ENCODE results near the gene TRIO. TPM values are rescaled to one million over a fixed set of nuclear protein-coding genes. Genes with fewer than 3 reads are reported as not detected.

The TRIO gene
- total and polyA plus RNA-seq, 2 of the 8 experiments (the other 6 are each of a cell fraction or from before 2014, with no cell fraction given) = 35.1 to 69.1 TPM

DNA sequence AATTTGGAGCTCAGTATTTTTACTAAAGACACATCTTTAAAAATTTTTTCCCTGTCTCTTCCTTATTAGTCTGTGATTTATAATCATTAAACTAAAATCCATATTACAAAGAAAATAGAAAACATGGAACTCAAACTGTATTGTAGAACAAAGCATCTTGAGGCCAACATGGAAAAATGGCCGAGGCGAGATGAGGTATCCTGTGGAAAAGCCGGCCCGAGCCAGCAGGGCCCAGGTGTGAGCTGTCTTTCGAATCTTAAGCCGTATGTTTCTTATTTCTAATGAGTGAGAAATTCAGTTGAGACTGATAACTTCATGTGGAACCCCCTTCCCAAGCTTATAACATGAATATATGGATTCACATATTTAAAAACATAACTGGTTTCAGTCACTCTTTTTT is 268.1 kb downstream of the TRIO start:
- Histone ChIP-seq H3K4me2 (ENCODE audit: insufficient read depth in 1 of 2, low read depth in 2 of 2, low read length in 2 of 2) (no peak overlapping the region), H3K27ac (ENCODE audit: low read depth, low read length) (no peak overlapping the region), H3K79me1 (ENCODE audit: low read depth, low read length) (no peaks in the 10 kb centered on the region), H3K4me3 (ENCODE audit: extremely low read depth in 1 of 4, insufficient read depth in 2 of 4, low read depth in 3 of 4, low read length in 4 of 4) (no peak overlapping the region), H3K4ac (replicated peaks; ENCODE audit: insufficient read length, low read depth, low read length) (no peak overlapping the region), H3K79me2 (ENCODE audit: control insufficient read depth in 1 of 2, insufficient read depth in 2 of 2, low read length in 2 of 2) (no peaks in the 10 kb centered on the region), H3K9me3 (ENCODE audit: insufficient read depth in 2 of 2, low read depth in 1 of 2, low read length in 1 of 2) (no peaks in the 10 kb centered on the region), H4K5ac (ENCODE audit: insufficient read length, low read depth, low read length) (no peak overlapping the region), H2AK5ac (ENCODE audit: low read depth, low read length) (no peak overlapping the region), H2BK120ac (replicated peaks; ENCODE audit: low read depth, low read length) (no peak overlapping the region), H3K27me3 (replicated peaks in 1 of 4; ENCODE audit: control insufficient read depth in 3 of 4, extremely low read depth in 1 of 4, insufficient read depth in 3 of 4, low read length in 3 of 4) (no peaks in the 10 kb centered on the region), H4K91ac (replicated peaks; ENCODE audit: insufficient read length, low read length) (no peak overlapping the region), H4K20me1 (replicated peaks in 1 of 2; ENCODE audit: control insufficient read depth in 1 of 2, insufficient read depth in 2 of 2, low read length in 2 of 2) (no peaks in the 10 kb centered on the region), H2BK20ac (ENCODE audit: low read length) (no peak overlapping the region), H2BK15ac (ENCODE audit: low read length) (no peak overlapping the region), H3K23me2 (ENCODE audit: low read depth, low read length) (no peaks in the 10 kb centered on the region; the same call in 1 of the 2 replicates), H4K8ac (ENCODE audit: extremely low read depth, insufficient read depth, low read length) (no peak overlapping the region; the same call in 1 of the 2 replicates), H3K56ac (replicated peaks; ENCODE audit: insufficient read length, low read depth, low read length) (no peak overlapping the region), H3K18ac (ENCODE audit: extremely low read depth, low read length) (no peak overlapping the region), H2BK12ac (ENCODE audit: low read depth, low read length) (no peak overlapping the region), H3K14ac (ENCODE audit: insufficient read length) (no peak overlapping the region), H3K36me3 (ENCODE audit: control insufficient read depth in 2 of 4, insufficient read depth in 4 of 4, low read length in 3 of 4) (peaks cover 8 to 33% (median 19%) of the 10 kb centered on the region in 4 experiments), H2AFZ (ENCODE audit: low read length) (no peak overlapping the region), H3K9ac (replicated peaks in 1 of 4; ENCODE audit: extremely low read depth in 1 of 4, low read depth in 3 of 4, low read length in 3 of 4) (no peak overlapping the region), H2BK5ac (ENCODE audit: low read depth, low read length) (no peak overlapping the region), H3K4me1 (replicated peaks in 1 of 4; ENCODE audit: control insufficient read depth in 3 of 4, insufficient read depth in 4 of 4, low read length in 3 of 4) (peaks cover 0 to 6% (median 2%) of the 10 kb centered on the region in 4 experiments; a peak in 4 of 7 replicates), H3K23ac (ENCODE audit: insufficient read length) (no peak overlapping the region)
- ChIA-PET CTCF (ENCODE audit: partially characterized antibody) (interaction anchor here (1.1 to 1.9 kb wide), 2 partner anchors 11 to 237 kb away, joined by 5 to 8 read pairs; no protein-coding TSS in a partner anchor), POLR2A (ENCODE audit: partially characterized antibody) (no interaction called here)
- 96% methylated on average over 6 of the region's 6 CpGs; no CpG with 5 or more reads in 1 of the 2 experiments for WGBS, 2 experiments (ENCODE audit: extremely low coverage in 1 of 2, insufficient coverage in 1 of 2, insufficient read length in 1 of 2, insufficient replicate concordance in 2 of 2, low coverage in 1 of 2, low lambda C conversion rate in 2 of 2, missing lambda C conversion rate in 1 of 2)
- TF ChIP-seq, protein P1, sequence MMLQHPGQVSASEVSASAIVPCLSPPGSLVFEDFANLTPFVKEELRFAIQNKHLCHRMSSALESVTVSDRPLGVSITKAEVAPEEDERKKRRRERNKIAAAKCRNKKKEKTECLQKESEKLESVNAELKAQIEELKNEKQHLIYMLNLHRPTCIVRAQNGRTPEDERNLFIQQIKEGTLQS (IDR thresholded peaks at IDR 0.05; ENCODE audit: insufficient read depth, low read depth, low read length) = no peak
- TF ChIP-seq KDM5A (IDR thresholded peaks at IDR 0.05; ENCODE audit: low read length) = no peak
- no peak for TF ChIP-seq ASH2L (IDR thresholded peaks at IDR 0.05; ENCODE audit: low read length)
- TF ChIP-seq KDM4A (IDR thresholded peaks at IDR 0.05; ENCODE audit: low read depth, low read length, severe bottlenecking) = no peak
- no peak for DNase-seq (ENCODE audit: low read depth in 1 of 2, low spot score in 2 of 2)
- no peak for FAIRE-seq
